GM23338 (cell line): ENCODE results near the gene IL16. TPM values are rescaled to one million over a fixed set of nuclear protein-coding genes. Genes with fewer than 3 reads are reported as not detected.

Experiments used
- ATAC-seq: fragments of 200-7000 bp; cut with Tn5 transposase; 3 replicates; pipeline ENCODE4 v1.9.1; 2020
- DNase-seq: peaks from one replicate; pipeline ENCODE4 v3.0.0-alpha.2; 2015; ENCODE audit warnings: low spot score
- H2AFZ ChIP-seq: fragments of 200-600 bp; sonication (generic); 2 replicates; pipeline ENCODE4 v1.8.0; 2016; ENCODE audit warnings: antibody characterized with exemption, mild to moderate bottlenecking, moderate library complexity
- H3F3A ChIP-seq: fragments of 200-600 bp; sonication (generic); replicated peaks from 2 replicates; pipeline ENCODE4 v1.8.0; 2017; ENCODE audit warnings: antibody characterized with exemption, mixed run types, low read depth
- H3K27ac ChIP-seq: fragments of 200-600 bp; sonication (generic); 2 replicates; pipeline ENCODE4 v1.6.1; 2016; ENCODE audit warnings: low read depth
- H3K27me3 ChIP-seq: fragments of 200-600 bp; sonication (generic); 2 replicates; pipeline ENCODE4 v1.8.0; 2016; ENCODE audit warnings: mild to moderate bottlenecking, mixed run types, moderate library complexity; ENCODE audit not compliant: insufficient read depth
- H3K36me3 ChIP-seq: fragments of 200-600 bp; sonication (generic); 2 replicates; pipeline ENCODE4 v1.8.0; 2016; ENCODE audit warnings: mild to moderate bottlenecking; ENCODE audit not compliant: insufficient read depth
- H3K4me1 ChIP-seq: fragments of 200-600 bp; sonication (generic); 2 replicates; pipeline ENCODE4 v1.8.0; 2016; ENCODE audit warnings: mild to moderate bottlenecking, moderate library complexity; ENCODE audit not compliant: insufficient read depth
- H3K4me2 ChIP-seq: fragments of 200-600 bp; sonication (generic); 2 replicates; pipeline ENCODE4 v1.7.1; 2017; ENCODE audit warnings: mixed run types
- H3K4me3 ChIP-seq: fragments of 200-600 bp; sonication (generic); 2 replicates; pipeline ENCODE4 v1.6.1; 2016; ENCODE audit warnings: mixed run types
- H3K79me2 ChIP-seq: fragments of 200-600 bp; sonication (generic); replicated peaks from 2 replicates; pipeline ENCODE4 v1.8.0; 2017; ENCODE audit warnings: mild to moderate bottlenecking; ENCODE audit not compliant: insufficient read depth
- H3K9me2 ChIP-seq: fragments of 200-600 bp; sonication (generic); 2 replicates; pipeline ENCODE4 v1.8.0; 2017; ENCODE audit not compliant: insufficient read depth
- H4K20me1 ChIP-seq: fragments of 200-600 bp; sonication (generic); replicated peaks from 2 replicates; pipeline ENCODE4 v1.8.0; 2017; ENCODE audit warnings: mild to moderate bottlenecking; ENCODE audit not compliant: insufficient read depth
- H3K27ac Mint-ChIP-seq: 2 replicates; pipeline ENCODE4 v1.8.0; 2020; ENCODE audit warnings: inconsistent platforms, mild to moderate bottlenecking, moderate library complexity, mixed read lengths
- H3K27me3 Mint-ChIP-seq: 3 replicates; pipeline ENCODE4 v1.8.0; 2022; ENCODE audit warnings: low read depth, mild to moderate bottlenecking, moderate library complexity, mixed read lengths, inconsistent platforms; ENCODE audit not compliant: insufficient read depth, poor library complexity
- H3K36me3 Mint-ChIP-seq: 3 replicates; pipeline ENCODE4 v1.8.0; 2021; ENCODE audit warnings: low read depth, mild to moderate bottlenecking, inconsistent platforms, moderate library complexity, mixed read lengths
- H3K4me1 Mint-ChIP-seq: 3 replicates; pipeline ENCODE4 v1.8.0; 2020; ENCODE audit warnings: mild to moderate bottlenecking, inconsistent platforms, mixed read lengths
- H3K4me3 Mint-ChIP-seq: 3 replicates; pipeline ENCODE4 v1.8.0; 2021; ENCODE audit warnings: moderate library complexity, mild to moderate bottlenecking, inconsistent platforms, mixed read lengths
- H3K9me3 Mint-ChIP-seq: 3 replicates; pipeline ENCODE4 v1.8.0; 2020; ENCODE audit warnings: moderate library complexity, mild to moderate bottlenecking, inconsistent platforms, mixed read lengths
- CREB1 ChIP-seq: fragments of 250-450 bp; sonication (Bioruptor Pico); IDR thresholded peaks from 2 replicates; pipeline ENCODE4 v1.5.0; 2020; ENCODE audit warnings: low read depth, mild to moderate bottlenecking, moderate library complexity
- CTCF ChIP-seq, 2 experiments: fragments of 200-600 bp in 1 of 2; sonication (generic) in 1 of 2; conservative IDR thresholded peaks; 2 replicates each; pipeline versions ENCODE4 v1.5.1 to v1.6.1; 2016 to 2017; ENCODE audit warnings: antibody characterized with exemption in 2 of 2, low read depth in 2 of 2, mild to moderate bottlenecking in 2 of 2, moderate library complexity in 1 of 2
- ETS1 ChIP-seq: IDR thresholded peaks from 2 replicates; pipeline ENCODE4 v1.6.1; 2016; ENCODE audit warnings: antibody characterized with exemption
- EZH2 ChIP-seq: fragments of 200-600 bp; sonication (generic); IDR thresholded peaks from one replicate; pipeline ENCODE4 v1.8.0; 2017; ENCODE audit warnings: antibody characterized with exemption, mild to moderate bottlenecking, low read depth; ENCODE audit not compliant: unreplicated experiment
- EZH2phosphoT487 ChIP-seq: fragments of 200-600 bp; sonication (generic); IDR thresholded peaks from one replicate; pipeline ENCODE4 v1.8.1; 2018; ENCODE audit warnings: antibody characterized with exemption; ENCODE audit not compliant: unreplicated experiment
- JUNB ChIP-seq: IDR thresholded peaks from one replicate; pipeline ENCODE4 v1.6.1; 2016; ENCODE audit warnings: antibody characterized with exemption; ENCODE audit not compliant: unreplicated experiment
- NANOG ChIP-seq: IDR thresholded peaks from 2 replicates; pipeline ENCODE4 v1.6.1; 2016; ENCODE audit warnings: antibody characterized with exemption, borderline replicate concordance
- POLR2AphosphoS5 ChIP-seq: IDR thresholded peaks from 2 replicates; pipeline ENCODE4 v1.6.1; 2016; ENCODE audit warnings: antibody characterized with exemption, low read depth
- STAT1 ChIP-seq: IDR thresholded peaks from one replicate; pipeline ENCODE4 v1.6.1; 2016; ENCODE audit warnings: antibody characterized with exemption; ENCODE audit not compliant: unreplicated experiment
- ZNF114 ChIP-seq: fragments of 250-450 bp; sonication (Bioruptor Pico); IDR thresholded peaks from 2 replicates; pipeline ENCODE4 v1.5.0; 2020; ENCODE audit warnings: mild to moderate bottlenecking, moderate library complexity
- ZNF331 ChIP-seq: fragments of 250-450 bp; sonication (Bioruptor Pico); IDR thresholded peaks from 2 replicates; pipeline ENCODE4 v1.5.0; 2020; ENCODE audit warnings: low read depth, mild to moderate bottlenecking, moderate library complexity
- polyA plus RNA-seq: library from polyadenylated mRNA; unstranded; fragments of >200 nt; fragmentation: Nextera tagmentation; extraction: Ambion mirVana; gene quantifications from 2 replicates; pipeline ENCODE4 v1.2.1, GENCODE V29; 2016
- total RNA-seq: library from RNA; depleted of rRNA; stranded (reverse); fragments of >200 nt; shearing (Covaris generic); gene quantifications from 2 replicates; pipeline ENCODE4 v1.2.3, GENCODE V29; 2014
- TF ChIP-seq, protein P1 (sequence below): IDR thresholded peaks from one replicate; pipeline ENCODE4 v1.6.1; 2018; ENCODE audit warnings: antibody characterized with exemption; ENCODE audit not compliant: unreplicated experiment

IL16 gene
- total and polyA plus RNA-seq, 2 experiments from 2014 or later, result 0.29 TPM; not detected in 1

DNA sequence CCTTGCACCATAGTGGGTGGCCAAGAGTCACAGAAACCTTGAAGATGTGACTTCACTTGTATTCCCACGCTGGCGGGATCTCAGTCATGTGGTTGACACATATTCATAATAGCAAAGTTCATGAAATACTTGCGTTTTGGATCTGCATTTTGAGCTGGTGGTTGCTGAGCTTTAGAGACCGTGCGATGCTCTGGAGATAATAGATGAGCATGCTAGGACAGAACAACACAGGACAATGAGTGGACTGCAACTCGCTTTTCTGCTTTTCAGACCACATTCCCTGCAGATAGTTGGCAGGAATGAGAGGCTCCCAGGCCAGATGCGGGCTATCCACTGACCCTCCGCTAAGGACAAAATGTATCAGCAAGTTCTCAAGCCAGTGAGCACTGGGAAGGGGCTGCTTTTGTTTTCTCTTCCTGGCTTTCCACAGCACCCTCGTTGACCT is 141.1 kb downstream of the IL16 start:
- no peaks in the 10 kb centered on the region for H3K79me2 ChIP-seq
- ATAC-seq, result no peak
- H4K20me1 ChIP-seq, result no peaks in the 10 kb centered on the region; the same call in 1 of the 2 replicates
- H3K9me2 ChIP-seq, result no peaks in the 10 kb centered on the region
- Mint-ChIP-seq H3K36me3 (no peaks in the 10 kb centered on the region), H3K27ac (no peak overlapping the region), H3K4me1 (no peaks in the 10 kb centered on the region; the same call in 2 of the 3 replicates), H3K27me3 (peaks cover 3% of the 10 kb centered on the region), H3K9me3 (no peaks in the 10 kb centered on the region), H3K4me3 (no peak overlapping the region)
- H3F3A ChIP-seq, result no peaks in the 10 kb centered on the region
- H3K4me1 ChIP-seq, result no peaks in the 10 kb centered on the region
- no peak overlapping the region for H2AFZ ChIP-seq
- H3K36me3 ChIP-seq, result no peaks in the 10 kb centered on the region
- H3K4me2 ChIP-seq, result no peak overlapping the region
- H3K27ac ChIP-seq, result no peak overlapping the region
- no peaks in the 10 kb centered on the region for H3K27me3 ChIP-seq
- DNase-seq, result no peak
- no peak overlapping the region for H3K4me3 ChIP-seq
- TF ChIP-seq POLR2AphosphoS5 (no peak), JUNB (no peak), NANOG (no peak), CREB1 (CRISPR knock-in tag) (no peak), ZNF114 (CRISPR knock-in tag) (no peak), ZNF331 (CRISPR knock-in tag) (no peak), EZH2 (no peak)
- TF ChIP-seq, protein P1, sequence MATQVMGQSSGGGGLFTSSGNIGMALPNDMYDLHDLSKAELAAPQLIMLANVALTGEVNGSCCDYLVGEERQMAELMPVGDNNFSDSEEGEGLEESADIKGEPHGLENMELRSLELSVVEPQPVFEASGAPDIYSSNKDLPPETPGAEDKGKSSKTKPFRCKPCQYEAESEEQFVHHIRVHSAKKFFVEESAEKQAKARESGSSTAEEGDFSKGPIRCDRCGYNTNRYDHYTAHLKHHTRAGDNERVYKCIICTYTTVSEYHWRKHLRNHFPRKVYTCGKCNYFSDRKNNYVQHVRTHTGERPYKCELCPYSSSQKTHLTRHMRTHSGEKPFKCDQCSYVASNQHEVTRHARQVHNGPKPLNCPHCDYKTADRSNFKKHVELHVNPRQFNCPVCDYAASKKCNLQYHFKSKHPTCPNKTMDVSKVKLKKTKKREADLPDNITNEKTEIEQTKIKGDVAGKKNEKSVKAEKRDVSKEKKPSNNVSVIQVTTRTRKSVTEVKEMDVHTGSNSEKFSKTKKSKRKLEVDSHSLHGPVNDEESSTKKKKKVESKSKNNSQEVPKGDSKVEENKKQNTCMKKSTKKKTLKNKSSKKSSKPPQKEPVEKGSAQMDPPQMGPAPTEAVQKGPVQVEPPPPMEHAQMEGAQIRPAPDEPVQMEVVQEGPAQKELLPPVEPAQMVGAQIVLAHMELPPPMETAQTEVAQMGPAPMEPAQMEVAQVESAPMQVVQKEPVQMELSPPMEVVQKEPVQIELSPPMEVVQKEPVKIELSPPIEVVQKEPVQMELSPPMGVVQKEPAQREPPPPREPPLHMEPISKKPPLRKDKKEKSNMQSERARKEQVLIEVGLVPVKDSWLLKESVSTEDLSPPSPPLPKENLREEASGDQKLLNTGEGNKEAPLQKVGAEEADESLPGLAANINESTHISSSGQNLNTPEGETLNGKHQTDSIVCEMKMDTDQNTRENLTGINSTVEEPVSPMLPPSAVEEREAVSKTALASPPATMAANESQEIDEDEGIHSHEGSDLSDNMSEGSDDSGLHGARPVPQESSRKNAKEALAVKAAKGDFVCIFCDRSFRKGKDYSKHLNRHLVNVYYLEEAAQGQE, result no peak

DNA sequence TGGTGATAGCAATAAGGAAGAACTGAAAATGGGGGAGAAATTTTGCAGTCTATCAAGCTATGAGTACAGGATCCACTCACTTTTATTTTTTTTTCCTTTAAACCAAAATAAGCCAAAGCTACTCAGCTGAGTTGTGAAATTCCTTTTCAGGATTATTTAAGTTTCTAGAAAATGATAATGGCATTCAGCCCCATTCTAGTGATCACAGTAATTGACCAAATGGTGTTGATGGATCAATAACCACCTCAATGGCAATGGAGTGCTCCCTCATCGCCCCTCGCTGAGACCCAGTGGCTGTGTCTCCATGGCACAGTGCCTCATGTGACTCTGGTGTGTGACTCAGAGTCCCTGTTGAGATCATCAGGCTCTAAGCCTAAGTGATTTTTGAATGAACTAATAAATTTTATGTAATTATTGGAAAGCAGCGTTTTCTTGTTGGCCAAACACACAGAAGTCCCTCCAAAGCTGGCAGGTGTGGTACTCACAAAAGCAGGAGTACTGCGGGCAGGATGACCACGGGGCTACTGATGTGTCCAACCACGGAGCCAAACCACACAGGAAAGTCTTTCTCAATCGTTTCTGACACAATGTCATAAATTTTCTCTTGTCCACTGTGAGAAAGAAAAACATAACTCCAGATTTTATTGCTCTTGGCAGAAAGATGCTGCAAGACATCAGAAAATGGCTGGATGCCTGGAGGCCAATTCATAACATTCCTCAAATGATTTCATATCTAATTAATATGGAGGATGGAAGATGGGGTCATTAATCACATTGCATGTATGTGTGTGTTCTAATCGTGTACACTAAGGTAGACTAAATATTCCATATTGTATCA is 141.7 kb downstream of the IL16 start:
- Histone ChIP-seq H4K20me1 (no peaks in the 10 kb centered on the region; the same call in 1 of the 2 replicates), H3F3A (no peaks in the 10 kb centered on the region), H3K27ac (no peak overlapping the region), H3K4me3 (no peak overlapping the region), H3K4me2 (no peak overlapping the region), H3K79me2 (no peaks in the 10 kb centered on the region), H3K9me2 (no peaks in the 10 kb centered on the region), H3K27me3 (no peaks in the 10 kb centered on the region), H3K36me3 (no peaks in the 10 kb centered on the region), H3K4me1 (no peaks in the 10 kb centered on the region), H2AFZ (no peak overlapping the region)
- no peaks in the 10 kb centered on the region; the same call in 2 of the 3 replicates for H3K4me1 Mint-ChIP-seq
- H3K4me3 Mint-ChIP-seq, result no peak overlapping the region
- H3K9me3 Mint-ChIP-seq, result no peaks in the 10 kb centered on the region
- H3K27me3 Mint-ChIP-seq, result peaks cover 3% of the 10 kb centered on the region
- H3K27ac Mint-ChIP-seq, result no peak overlapping the region
- no peaks in the 10 kb centered on the region for H3K36me3 Mint-ChIP-seq
- DNase-seq, result no peak
- no peak for ATAC-seq
- TF ChIP-seq CREB1 (CRISPR knock-in tag) (no peak), EZH2phosphoT487 (no peak), CTCF (conservative IDR thresholded peaks at IDR 0.05; ENCODE audit: low read depth in 2 of 2) (no peak), POLR2AphosphoS5 (no peak), ETS1 (no peak), ZNF114 (CRISPR knock-in tag) (no peak), ZNF331 (CRISPR knock-in tag) (no peak), STAT1 (no peak), NANOG (no peak), EZH2 (no peak)
- TF ChIP-seq, protein P1, result no peak
